ENCODE measurements around the gene TGFBR1.

DNA sequence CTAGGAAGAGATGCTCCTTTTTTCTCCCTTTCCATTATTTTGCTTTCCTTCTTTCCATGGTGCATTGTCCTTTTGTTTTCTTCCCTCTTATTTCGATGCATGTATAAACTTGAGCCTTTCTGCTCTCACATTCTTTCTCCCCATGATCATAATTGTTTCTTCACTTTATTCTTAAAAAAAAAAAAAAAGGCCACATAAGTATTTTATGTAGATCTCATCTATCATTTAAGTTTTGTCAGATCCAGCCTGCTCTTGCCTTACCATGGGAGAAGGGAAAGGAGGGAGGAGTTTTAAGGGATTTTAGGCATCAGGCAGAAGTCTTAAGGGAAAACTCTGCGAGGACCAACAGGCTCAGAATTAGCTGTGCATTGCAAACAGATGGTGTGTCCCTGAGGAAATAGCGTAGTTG lies 11.1 kb downstream of the TGFBR1 start:
- no peak for TF ChIP-seq POLR2A (IDR thresholded peaks at IDR 0.05)
- TF ChIP-seq, protein P1, sequence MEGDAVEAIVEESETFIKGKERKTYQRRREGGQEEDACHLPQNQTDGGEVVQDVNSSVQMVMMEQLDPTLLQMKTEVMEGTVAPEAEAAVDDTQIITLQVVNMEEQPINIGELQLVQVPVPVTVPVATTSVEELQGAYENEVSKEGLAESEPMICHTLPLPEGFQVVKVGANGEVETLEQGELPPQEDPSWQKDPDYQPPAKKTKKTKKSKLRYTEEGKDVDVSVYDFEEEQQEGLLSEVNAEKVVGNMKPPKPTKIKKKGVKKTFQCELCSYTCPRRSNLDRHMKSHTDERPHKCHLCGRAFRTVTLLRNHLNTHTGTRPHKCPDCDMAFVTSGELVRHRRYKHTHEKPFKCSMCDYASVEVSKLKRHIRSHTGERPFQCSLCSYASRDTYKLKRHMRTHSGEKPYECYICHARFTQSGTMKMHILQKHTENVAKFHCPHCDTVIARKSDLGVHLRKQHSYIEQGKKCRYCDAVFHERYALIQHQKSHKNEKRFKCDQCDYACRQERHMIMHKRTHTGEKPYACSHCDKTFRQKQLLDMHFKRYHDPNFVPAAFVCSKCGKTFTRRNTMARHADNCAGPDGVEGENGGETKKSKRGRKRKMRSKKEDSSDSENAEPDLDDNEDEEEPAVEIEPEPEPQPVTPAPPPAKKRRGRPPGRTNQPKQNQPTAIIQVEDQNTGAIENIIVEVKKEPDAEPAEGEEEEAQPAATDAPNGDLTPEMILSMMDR (IDR thresholded peaks at IDR 0.05), result no peak

Data from body of pancreas (tissue), 4 donors.